AML-193 (cell line): ENCODE measurements around the gene CEP44.
"Not testable (repeated sequence)": the region's sequence is repeated elsewhere in the genome, so short reads cannot be mapped to it uniquely, and the experiment has no call there.

Experiments used
- DNase-seq, 2 experiments: peaks; one replicate each; lab custom pipeline; 2025; lab: John Stamatoyannopoulos, UW

Gene CEP44

DNA sequence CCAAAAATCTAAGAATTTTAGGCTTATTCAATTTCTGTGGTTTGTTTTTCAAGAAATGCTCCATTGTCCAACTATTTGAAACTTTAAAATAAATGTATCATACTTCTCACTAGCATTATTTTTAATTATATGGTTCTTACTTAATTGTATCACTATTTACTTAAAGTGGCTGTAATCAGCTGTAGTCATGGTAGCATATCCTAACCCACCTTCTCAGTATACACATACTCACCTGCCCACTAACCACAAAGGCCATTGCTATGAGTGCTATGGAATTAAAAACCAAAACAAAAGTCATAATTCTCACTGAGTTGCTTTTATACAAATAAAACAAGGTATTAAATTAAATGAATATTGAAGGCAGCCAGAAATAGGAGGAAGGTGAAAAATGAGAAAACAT lies 5.2 kb upstream of the CEP44 start:
- DNase-seq, result no peak

DNA sequence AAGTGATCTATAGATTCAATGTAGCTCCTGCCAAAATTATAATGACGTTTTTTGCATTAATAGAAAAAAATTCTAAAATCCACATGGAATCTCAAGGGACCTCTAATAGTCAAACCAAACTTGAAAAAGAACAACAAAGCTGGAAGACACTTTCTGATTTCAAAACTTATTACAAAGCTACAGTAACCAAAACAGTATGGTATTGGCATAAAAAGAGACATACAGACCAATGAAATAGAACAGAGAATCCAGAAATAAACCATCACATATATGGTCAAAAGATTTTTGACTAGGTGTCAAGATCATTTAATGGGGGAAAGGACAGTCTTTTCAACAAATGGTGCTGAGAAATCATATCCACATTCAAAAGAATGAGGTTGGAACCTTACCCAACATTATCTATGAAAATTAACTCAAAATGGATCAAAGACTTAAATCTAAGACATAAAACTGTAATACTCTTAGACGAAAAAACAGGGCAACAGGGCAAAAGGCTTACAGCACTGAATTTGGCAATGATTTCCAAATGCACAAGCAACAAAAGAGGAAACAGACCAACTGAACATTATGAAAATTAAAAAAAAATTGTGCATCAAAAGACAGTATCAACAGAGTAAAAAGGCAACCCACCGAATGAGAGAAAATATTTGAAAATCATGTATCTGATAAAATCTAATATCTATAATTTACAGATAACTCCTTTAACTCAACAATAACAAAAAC lies 4.1 kb upstream of the CEP44 start:
- peak; percentile 23 to 43 for DNase-seq

DNA sequence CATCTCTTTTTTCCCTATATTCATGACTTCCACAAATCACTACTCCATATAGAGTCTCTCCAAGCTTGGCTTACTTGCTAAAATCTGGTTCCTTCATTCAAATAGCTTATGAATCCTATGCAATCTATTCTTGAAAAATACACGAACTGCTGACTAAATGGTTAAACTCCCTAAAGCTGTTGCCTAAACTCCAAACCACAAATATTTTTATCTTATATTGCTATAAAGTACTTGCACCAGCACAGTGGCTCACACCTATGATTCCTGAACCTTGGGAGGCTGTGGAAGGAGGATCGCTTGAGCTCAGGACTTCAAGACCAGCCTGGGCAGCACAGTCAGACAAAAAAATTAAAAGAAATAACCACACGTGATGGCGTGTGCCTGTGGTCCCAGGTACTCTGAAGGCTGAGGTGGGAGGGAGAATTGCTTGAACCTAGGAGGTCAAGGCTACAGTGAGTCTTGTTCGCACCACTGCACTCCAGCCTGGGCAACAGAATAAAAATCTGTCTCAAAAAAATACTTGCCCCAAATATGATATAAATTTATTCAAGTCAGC lies 2.5 kb upstream of the CEP44 start:
- no peak for DNase-seq

DNA sequence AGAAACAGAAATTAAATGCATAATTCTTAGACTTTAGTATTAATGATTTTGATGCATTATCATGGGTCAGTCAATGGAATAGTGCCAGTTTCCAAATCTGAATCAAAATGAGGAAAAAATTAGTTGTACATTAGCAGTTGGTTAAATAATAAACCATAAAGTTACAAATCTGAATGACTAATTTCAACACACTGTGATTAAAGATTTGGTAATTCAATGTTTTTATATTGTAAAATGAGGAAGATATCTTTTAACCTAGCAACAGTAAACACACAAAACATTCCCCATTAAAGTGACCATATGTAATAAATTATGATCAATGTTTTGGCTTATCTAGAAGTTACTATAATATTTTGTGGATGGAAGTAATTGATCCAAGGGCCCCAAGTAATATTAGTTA lies 1.8 kb upstream of the CEP44 start:
- DNase-seq, result peak; percentile 36 to 54

DNA sequence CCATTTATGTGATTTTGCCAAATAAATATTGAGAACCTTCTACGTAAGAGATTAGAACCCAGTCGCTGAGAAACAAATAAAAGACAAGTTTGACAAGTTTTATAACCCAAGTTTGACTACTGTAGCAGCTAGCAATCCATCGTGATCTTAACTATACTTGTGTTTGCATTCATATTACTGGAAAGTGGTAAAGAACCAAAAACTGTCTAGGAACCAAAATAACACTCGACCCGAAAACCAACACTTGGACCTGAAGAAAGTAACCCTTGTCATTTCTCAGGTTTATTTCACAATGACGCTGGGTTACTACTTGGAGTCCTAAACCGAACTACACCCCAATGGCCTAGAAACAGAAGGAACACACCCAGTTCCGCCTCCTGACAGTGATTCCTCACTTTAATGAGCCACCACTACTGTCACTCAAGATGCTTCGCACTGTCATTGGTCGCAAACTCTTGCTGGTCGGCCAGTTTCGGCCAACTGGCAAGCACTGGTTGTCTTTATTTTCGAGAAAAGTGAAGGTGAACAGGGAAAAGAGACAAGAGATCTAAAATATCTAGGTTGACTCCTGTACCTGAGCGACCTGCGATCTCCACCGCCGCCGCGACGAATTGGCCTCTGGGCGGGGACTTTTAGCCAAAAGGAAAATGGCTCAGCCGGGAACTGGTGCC lies 740 bp upstream of the CEP44 start:
- peak; percentile 95 for DNase-seq

DNA sequence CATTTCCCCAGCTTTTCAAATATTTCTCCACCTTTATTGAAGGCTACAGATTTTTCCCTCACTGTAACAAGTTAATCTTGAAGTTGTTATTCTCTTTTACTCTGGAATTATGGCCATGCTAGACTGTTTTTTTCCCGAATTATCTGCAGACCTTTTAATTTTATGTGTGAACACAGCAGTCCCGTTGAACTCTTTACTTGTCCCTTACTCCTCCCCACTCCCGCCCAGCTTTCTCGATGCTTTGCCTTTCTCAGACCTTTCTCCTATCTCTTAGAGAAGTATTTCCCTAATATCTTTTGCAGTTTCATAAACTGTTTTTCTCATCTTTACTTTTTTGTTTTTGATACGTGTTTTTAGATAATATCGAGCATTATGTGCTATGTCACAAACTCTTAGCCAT lies 776 bp downstream of the CEP44 start:
- DNase-seq, result no peak

DNA sequence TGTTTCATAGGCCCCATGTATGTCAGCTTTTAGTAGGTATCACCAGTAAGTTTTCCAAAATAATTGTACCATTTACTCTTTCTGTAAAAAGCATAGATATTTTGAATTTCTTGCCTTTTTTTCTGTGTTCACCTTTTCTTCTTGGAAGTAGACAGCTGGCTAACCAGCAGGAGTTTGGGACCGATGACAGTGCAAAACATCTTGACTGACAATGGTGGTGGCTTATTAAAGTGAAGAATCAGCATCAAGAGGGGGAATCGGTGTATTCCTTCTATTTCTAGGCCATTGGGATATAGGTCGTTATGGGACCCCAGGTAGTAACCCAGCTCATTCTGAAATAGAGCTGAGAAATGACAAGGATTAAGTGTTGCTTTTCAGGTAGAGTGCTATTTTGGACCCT lies 3.2 kb downstream of the CEP44 start:
- DNase-seq, result no peak

DNA sequence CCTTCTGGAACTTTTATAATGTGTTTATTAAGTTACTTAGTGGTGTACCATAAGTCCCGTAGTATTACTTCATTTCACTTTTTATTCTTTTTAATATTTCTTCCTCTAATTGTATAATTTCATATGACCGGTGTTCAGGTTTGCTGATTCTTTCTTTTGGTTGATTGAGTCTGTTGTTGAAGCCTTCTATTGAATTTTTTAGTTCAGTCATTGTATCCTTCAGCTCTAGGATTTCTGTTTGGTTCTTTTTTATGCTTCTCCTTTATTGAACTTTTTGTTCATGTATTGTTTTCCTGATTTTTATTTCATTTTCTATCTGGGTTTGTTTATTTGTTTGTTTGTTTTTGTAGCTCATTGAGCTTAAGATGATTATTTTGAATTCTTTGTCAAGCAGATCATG lies 8.8 kb downstream of the CEP44 start:
- no peak for DNase-seq

DNA sequence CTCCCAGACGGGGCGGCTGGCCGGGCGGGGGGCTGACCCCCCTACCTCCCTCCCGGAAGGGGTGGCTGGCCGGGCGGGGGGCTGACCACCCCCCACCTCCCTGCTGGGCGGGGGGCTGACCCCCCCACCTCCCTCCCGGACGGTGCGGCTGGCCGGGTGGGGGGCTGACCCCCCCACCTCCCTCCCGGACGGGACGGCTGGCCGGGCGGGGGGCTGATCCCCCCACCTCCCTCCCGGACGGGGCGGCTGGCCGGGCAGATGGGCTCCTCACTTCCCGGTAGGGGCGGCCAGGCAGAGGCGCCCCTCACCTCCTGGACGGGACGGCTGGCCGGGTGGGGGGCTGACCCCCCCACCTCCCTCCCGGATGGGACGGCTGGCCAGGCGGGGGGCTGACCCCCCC lies 10.9 kb downstream of the CEP44 start:
- not testable (repeated sequence) for DNase-seq

DNA sequence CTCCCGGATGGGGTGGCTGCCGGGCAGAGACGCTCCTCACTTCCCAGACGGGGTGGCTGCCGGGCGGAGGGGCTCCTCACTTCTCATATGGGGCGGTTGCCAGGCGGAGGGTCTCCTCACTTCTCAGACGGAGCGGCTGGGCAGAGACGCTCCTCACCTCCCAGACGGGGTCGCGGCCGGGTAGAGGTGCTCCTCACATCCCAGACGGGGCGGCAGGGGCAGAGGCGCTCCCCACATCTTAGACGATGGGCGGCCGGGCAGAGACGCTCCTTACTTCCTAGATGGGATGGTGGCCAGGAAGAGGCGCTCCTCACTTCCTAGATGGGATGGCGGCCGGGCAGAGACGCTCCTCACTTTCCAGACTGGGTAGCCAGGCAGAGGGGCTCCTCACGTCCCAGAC lies 11.4 kb downstream of the CEP44 start:
- not testable (repeated sequence) for DNase-seq

DNA sequence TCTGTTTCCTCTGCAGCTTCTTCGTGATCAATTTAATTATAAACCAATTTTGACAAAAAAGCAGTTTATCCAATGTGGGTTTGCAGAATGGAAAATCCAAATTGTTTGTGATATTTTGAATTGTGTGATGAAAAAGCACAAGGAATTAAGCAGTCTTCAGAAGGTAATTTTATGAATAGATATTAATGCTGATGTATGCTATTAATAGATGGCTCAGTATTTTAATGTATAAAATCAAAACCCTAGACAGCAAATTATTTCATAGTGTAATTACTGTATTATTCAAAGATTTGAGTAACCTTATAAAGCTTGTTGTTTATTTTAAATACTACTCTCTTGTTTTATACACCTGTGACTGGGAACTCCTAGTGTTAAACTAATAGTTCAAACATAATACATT lies 20.0 kb downstream of the CEP44 start:
- no peak for DNase-seq

DNA sequence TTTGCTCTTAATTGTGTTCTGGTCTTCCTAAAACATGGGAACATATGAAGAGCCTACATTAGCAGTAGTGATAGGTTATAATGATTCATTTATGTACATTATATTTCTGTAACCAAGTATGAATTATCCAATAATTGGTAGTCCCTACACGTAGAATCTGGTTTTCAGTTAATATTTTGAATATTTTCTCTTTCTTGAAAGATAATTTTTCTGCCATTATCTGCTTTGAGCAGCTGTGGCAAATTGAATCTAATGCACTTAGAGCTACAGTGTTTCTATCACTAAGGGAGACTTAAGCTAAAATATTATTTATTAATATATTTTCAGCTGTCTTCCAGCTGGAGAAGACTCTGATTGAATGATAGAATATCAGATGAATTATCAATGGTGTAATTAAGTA lies 21.0 kb downstream of the CEP44 start:
- DNase-seq, result no peak

DNA sequence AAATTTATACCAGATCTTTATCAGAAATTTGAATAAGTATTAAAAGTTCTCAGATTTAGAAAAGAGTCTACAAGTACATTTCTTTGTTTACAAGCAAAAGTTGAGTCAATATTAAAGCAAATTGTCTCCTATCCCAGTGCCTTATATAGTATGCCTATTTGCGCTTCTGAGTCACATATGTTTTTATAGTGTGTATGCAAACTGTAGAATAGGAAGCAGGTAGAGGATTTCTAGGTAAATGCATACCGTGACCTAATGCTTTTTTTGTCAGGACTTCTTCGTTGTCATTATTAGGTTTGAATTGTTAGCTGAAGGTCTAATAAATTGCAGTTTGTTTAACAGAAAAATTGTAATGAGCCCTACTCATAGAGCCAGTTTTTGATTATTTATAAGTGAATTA lies 22.2 kb downstream of the CEP44 start:
- no peak for DNase-seq

DNA sequence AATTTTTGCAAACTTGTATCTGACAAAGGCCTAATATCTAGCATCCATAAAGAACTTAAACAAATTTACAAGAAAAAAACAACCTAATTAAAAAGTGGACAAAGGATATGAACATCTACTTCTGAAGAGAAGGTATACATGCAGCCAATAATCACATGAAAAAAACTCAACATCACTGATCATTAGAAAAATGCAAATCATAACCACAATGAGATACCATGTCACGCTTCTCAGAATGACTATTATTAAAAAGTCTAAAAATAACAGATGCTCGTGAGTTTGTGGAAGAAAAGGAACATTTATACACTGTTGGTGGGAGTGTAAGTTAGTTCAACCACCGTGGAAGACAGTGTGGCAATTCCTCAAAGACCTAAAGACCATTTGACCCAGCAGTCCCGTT lies 24.0 kb downstream of the CEP44 start:
- DNase-seq, result no peak

DNA sequence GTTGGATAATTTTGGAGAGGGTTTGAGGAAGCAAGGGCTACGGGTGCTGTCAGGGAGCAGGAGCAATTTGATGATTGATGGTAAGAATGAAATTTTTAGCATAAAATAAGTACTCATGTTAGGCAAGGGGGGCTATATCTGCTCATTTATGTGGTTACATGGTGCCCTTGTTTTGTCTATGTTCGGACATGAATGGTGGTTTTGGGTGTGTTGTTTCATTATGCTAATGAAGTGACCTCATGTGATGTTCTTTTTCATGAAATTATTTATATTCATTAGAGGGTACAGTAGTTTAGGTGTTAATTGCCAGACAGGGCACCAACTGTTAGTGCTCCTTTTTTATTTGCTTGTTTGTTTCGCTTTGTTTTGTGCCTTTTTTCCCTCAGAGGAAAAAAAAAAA lies 29.3 kb downstream of the CEP44 start:
- DNase-seq, result no peak

DNA sequence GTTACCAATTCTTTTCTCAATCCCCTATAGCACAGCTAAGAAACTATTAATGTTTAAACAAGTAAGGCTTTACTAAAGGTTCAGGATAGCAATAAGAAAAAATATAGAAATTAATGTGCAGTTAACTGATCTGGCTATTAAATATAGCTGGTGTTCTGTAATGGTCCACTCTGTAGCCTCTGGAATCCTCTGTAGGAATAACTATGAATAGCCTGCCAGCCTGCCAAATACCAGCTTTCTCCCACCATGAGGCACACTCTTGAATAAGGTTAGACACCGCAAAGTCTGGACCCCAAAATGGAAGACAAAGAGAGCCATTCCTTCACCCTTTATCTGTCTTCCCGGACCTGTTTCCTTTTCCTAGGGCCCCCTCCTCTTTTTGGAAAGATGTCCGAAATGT lies 30.6 kb downstream of the CEP44 start:
- no peak for DNase-seq

DNA sequence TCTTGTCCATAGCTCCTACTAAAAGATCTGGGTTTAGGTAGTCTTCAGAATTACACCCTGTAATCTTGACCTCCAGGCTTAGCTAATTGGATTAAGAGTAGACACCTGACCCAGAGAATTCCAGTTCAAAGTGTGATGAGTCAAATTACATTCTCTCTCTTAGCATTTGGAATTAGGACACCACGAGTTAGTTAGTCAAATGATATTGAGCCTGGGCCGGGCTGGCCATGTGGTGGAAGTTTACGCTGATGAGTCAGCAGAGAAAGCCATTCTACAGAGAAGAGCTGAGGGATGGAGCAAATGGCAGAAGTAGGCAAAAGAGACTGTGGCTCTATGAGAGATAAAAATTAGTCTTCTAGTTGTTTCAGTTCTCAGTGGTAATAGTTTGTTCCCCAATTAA lies 31.1 kb downstream of the CEP44 start:
- no peak for DNase-seq

DNA sequence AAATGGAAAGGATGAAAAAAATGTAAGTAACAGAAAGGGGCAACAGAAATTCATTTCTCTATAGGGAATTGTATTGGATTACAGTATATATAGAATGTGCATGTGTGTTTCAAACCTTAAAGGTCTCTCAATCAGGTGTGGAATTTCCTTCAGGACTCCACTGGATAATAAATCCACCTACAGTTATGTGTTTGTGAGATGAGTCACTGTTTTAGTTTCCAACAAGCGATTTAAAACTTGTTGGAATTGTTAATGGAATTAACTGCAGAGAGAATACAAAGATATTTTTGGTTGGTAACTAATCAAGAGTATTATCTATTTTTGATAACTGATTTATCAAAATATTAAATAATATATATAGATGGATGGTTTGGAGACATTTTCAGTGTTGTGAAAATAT lies 32.8 kb downstream of the CEP44 start:
- DNase-seq, result no peak

DNA sequence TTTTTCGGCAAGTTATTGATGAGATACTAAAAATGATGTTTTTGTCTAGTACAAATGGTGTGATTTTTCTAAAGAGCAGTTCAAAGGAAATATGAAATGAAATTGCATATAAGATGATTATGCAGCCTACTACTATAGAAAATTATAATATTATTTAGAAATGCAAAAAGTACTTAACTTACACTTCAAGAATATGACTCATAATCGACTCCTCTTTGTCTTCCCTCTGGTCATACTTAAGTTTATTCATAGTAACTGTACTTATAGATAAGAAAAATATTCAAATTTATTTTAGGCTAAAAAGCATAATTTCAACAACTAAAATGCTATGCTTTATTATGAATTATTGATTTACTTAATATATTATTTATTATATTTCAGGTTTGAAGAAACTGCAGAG lies 33.2 kb downstream of the CEP44 start:
- DNase-seq, result no peak

DNA sequence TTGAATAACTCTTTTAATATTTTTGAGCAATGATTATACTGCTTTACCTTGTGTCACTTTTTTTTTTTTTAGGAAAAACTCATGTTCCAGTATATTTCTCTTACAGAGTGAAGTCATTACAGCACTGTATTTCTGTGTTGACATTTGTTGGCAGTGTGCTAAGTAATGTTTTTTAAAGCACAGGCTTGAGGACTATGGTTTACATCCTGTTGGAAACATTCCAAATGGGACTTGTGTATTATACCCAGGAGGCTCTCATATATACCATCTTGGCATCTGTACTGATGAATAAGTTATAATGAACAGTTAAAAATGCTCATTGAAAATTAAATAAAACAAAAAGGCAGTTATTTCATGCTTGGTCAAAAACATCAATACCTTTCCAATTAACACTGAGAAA lies 33.8 kb downstream of the CEP44 start:
- no peak for DNase-seq

DNA sequence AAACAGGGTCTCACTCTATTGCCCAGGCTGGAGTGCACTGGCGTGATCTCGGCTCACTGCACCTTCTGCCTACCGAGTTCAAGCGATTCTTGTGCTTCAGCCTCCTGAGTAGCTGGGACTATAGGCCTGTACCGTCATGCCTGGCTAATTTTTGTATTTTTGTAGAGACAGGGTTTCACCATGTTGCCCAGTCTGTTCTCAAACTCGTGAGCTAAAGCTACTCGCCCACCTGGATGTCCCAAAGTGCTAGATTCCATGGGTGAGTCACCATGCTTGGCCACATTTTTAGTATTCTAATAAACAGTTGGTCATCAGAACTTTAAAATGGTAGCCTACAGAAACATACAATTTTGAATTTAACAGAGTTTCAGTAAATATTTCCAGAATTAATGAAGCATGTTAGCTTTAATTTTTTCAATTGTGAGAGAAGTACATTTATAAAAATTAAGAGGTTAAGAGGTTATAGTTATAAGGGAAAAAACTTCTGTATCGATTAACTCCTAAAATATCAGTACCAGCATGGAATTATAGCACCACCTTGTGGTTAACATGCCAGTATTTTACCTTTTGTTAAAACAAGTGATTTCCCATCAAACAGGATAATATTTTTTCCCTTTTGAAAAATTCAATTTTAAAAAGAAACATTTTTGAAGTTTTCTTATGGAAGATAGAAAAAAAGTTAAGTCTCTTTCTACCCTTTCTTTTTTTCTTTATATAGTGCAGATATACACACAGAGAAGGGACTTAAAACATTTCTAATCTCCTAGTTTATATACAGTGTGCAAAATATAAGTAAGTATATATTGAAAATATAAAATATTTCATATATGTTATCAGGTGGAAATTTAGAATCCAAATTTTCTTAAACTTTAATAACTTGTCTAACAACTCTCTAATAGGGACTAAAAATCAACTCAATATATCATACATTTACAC lies 35.4 kb downstream of the CEP44 start:
- DNase-seq, result peak; percentile 29 to 32

DNA sequence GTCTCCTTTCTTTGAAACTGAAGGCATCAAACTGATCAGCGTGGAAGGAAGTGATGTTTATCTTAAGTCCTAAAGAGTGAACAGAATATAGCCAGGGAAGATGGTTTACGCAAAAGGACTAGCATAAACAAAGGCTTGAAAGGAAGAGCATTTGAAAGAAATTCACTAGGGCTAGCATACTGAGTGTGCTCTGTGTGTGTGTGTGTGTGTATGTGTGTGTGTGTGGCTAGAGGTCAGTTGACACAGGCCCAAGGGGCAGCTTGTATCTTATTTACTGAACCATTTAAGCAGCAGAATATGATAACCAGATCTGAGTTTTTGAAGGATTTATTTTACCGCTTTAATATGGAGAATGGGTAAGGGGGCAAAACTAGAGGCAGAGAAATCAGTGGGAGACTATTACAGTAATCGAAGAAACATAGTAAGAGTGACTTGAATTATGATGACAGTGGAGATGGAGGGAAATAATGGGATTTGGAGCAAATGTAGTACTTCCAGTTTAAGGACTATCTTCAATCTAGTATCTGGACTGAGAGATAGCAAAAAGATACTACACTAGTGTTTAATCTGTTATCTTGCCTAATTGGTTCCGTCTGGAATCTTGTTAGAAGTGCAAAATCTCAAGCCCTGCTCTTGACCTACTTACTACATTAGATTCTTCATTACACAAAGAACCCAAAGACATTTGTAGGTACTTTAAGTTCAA lies 36.9 kb downstream of the CEP44 start:
- no peak for DNase-seq
